A549 (cell line): Measurements from ENCODE around the gene ZBTB16.

Experiments used
- CHD4 ChIP-seq: fragments of 200-600 bp; sonication (generic); IDR thresholded peaks from 2 replicates; pipeline ENCODE4 v1.6.1; 2016; ENCODE audit warnings: antibody characterized with exemption, mild to moderate bottlenecking, borderline replicate concordance
- ELK1 ChIP-seq: fragments of 150-350 bp; IDR thresholded peaks from 2 replicates; pipeline ENCODE4 v1.6.1; 2014; ENCODE audit warnings: low read depth, mild to moderate bottlenecking, low read length
- EP300 ChIP-seq, 2 experiments: fragments of >200 bp; sonication (Bioruptor Twin); formaldehyde crosslinking; IDR thresholded peaks; 2 replicates in 1 of 2; 3 replicates in 1 of 2; pipeline ENCODE4 v1.6.1; 2016 to 2017
- ESRRA ChIP-seq: fragments of 150-350 bp; IDR thresholded peaks from 2 replicates; pipeline ENCODE4 v1.6.1; 2014; ENCODE audit warnings: mild to moderate bottlenecking, low read length, borderline replicate concordance
- MAZ ChIP-seq: fragments of 150-350 bp; IDR thresholded peaks from 2 replicates; pipeline ENCODE4 v1.6.1; 2014; ENCODE audit warnings: antibody characterized with exemption, low read depth, low read length, borderline replicate concordance
- MYC ChIP-seq: IDR thresholded peaks from 2 replicates; pipeline ENCODE4 v1.6.1; 2012; ENCODE audit warnings: mild to moderate bottlenecking, inconsistent platforms, low read length, improper control_type of control experiment, borderline replicate concordance
- POLR2A ChIP-seq: IDR thresholded peaks from 2 replicates; pipeline ENCODE4 v1.6.1; 2012; ENCODE audit warnings: mild to moderate bottlenecking, low read length
- POLR2AphosphoS2 ChIP-seq: conservative IDR thresholded peaks from 2 replicates; pipeline ENCODE4 v1.6.1; 2012; ENCODE audit warnings: low read length, improper control_type of control experiment, inconsistent platforms
- RFX5 ChIP-seq: fragments of 450-650 bp; IDR thresholded peaks from 2 replicates; pipeline ENCODE4 v1.7.1; 2014; ENCODE audit warnings: antibody characterized with exemption, mild to moderate bottlenecking, moderate library complexity
- RNF2 ChIP-seq: fragments of 200-600 bp; sonication (generic); IDR thresholded peaks from 2 replicates; pipeline ENCODE4 v1.6.1; 2016; ENCODE audit warnings: low read depth, mild to moderate bottlenecking, antibody characterized with exemption, moderate library complexity, borderline replicate concordance
- ZFP36 ChIP-seq: fragments of 450-650 bp; IDR thresholded peaks from 2 replicates; pipeline ENCODE4 v1.6.1; 2014; ENCODE audit warnings: borderline replicate concordance; ENCODE audit not compliant: partially characterized antibody
- TF ChIP-seq, protein P1 (sequence below): fragments of >200 bp; sonication (Bioruptor Twin); formaldehyde crosslinking; IDR thresholded peaks from 3 replicates; pipeline ENCODE4 v1.5.1; 2016
- TF ChIP-seq, protein P2 (sequence below): IDR thresholded peaks from 2 replicates; pipeline ENCODE4 v1.6.1; 2012; ENCODE audit warnings: low read depth, borderline replicate concordance

DNA sequence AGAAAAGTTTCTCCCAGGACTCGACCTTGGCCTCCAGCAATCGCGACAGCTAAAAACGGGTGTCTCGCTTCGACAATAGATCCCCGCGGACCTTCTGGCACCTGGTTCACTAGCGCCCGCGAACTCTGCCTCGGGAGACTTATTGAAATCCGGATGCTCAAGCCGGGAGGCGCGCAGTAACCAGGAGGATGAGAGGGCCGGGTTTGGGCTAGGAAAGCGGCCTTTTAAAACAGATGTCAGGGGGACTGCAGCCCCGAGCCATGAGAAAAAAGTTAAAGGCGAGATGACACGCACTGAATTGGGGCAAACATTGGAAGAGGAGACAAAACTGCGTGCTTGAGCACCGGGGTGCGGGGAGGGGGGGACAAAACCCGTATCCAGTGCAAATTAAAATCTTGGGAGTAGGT is 637 bp upstream of the ZBTB16 start:
- TF ChIP-seq CHD4 (no peak), ESRRA (no peak), ZFP36 (no peak), MAZ (no peak), RNF2 (no peak), RFX5 (no peak), POLR2A (no peak), POLR2AphosphoS2 (no peak), ELK1 (no peak), EP300 (IDR thresholded peaks at IDR 0.05) (no peak), MYC (no peak)
- TF ChIP-seq, protein P1, sequence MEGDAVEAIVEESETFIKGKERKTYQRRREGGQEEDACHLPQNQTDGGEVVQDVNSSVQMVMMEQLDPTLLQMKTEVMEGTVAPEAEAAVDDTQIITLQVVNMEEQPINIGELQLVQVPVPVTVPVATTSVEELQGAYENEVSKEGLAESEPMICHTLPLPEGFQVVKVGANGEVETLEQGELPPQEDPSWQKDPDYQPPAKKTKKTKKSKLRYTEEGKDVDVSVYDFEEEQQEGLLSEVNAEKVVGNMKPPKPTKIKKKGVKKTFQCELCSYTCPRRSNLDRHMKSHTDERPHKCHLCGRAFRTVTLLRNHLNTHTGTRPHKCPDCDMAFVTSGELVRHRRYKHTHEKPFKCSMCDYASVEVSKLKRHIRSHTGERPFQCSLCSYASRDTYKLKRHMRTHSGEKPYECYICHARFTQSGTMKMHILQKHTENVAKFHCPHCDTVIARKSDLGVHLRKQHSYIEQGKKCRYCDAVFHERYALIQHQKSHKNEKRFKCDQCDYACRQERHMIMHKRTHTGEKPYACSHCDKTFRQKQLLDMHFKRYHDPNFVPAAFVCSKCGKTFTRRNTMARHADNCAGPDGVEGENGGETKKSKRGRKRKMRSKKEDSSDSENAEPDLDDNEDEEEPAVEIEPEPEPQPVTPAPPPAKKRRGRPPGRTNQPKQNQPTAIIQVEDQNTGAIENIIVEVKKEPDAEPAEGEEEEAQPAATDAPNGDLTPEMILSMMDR = no peak
- TF ChIP-seq, protein P2, sequence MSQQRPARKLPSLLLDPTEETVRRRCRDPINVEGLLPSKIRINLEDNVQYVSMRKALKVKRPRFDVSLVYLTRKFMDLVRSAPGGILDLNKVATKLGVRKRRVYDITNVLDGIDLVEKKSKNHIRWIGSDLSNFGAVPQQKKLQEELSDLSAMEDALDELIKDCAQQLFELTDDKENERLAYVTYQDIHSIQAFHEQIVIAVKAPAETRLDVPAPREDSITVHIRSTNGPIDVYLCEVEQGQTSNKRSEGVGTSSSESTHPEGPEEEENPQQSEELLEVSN = no peak
